ENCODE data around the gene TYRO3.

Gene TYRO3

DNA sequence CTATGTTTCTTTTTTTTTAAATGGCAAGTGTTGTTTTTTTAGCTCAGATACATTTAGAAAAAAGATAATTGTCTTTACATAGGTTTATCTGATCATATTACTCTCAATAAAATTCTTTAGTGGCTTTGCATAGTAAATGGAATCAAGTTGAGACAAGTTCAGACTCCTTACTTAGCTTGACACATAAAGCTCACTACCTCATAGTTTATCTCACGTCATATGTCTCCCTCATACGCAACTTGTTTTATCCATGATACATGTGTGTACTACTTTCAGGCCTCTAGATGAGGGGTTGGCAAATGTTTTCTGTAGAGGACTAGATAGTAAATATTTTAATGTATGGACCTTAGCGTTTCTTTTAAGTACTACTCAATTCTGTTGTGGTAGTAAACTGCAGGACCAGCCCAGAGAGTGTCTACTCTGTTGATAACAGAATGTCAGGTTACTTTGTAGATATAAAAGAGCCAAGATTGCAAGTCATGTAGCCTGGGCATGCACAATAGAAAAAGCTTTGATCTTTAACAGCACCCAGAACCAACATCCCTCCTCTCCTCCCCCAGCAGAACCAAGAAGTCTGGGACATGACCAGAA is 73.0 kb downstream of the TYRO3 start:
- no peak for DNase-seq
- Histone ChIP-seq H2BK12ac (ENCODE audit: low read length) (no peak overlapping the region), H3K4me3 (ENCODE audit: low read depth, low read length) (no peak overlapping the region), H2AK5ac (ENCODE audit: low read length) (no peak overlapping the region), H3K27ac (ENCODE audit: low read depth, low read length) (no peak overlapping the region), H4K91ac (ENCODE audit: low read depth, low read length) (no peak overlapping the region), H3K79me2 (ENCODE audit: control insufficient read depth, insufficient read depth, low read length, poor library complexity) (no peaks in the 10 kb centered on the region), H3K4me1 (ENCODE audit: control insufficient read depth in 1 of 2, insufficient read depth in 2 of 2, low read length in 2 of 2) (no peaks in the 10 kb centered on the region), H3K9ac (ENCODE audit: low read length) (no peak overlapping the region), H4K12ac (ENCODE audit: low read depth, low read length) (no peak overlapping the region), H3K4ac (ENCODE audit: low read depth, low read length) (no peak overlapping the region), H3K4me2 (ENCODE audit: low read length) (no peak overlapping the region), H3K79me1 (ENCODE audit: low read length) (no peaks in the 10 kb centered on the region), H3K14ac (ENCODE audit: low read length) (no peak overlapping the region), H3K27me3 (ENCODE audit: insufficient read depth, low read length) (no peaks in the 10 kb centered on the region), H3K36me3 (ENCODE audit: control insufficient read depth in 1 of 2, insufficient read depth in 2 of 2, low read length in 2 of 2) (no peaks in the 10 kb centered on the region), H3K23ac (ENCODE audit: low read length) (no peak overlapping the region), H3K18ac (ENCODE audit: low read length) (no peak overlapping the region), H4K8ac (ENCODE audit: low read depth, low read length) (no peak overlapping the region), H2BK5ac (ENCODE audit: low read depth, low read length, poor library complexity) (no peak overlapping the region), H3K9me3 (ENCODE audit: insufficient read depth, low read depth, low read length) (no peaks in the 10 kb centered on the region), H2BK120ac (ENCODE audit: insufficient read depth, low read length, poor library complexity) (no peak overlapping the region), H2AFZ (ENCODE audit: insufficient read depth, low read length, poor library complexity) (no peak overlapping the region)
- no CpG with 5 or more reads among the region's 3 CpGs for WGBS (ENCODE audit: extremely low coverage, insufficient coverage, insufficient read length)
